HCT116 (cell line): Measurements from ENCODE around the gene SEMA3G. TPM values are rescaled to one million over a fixed set of nuclear protein-coding genes. Genes with fewer than 3 reads are reported as not detected.

ENCODE experiments used
- ATAC-seq: fragments of 200-7000 bp; cut with Tn5 transposase; 2 replicates; pipeline ENCODE4 v1.9.1; 2020; ENCODE audit warnings: mild to moderate bottlenecking, moderate library complexity
- BruUV-seq: library from RNA; stranded (reverse); fragments of 400-500 nt; replicated peaks from 2 replicates; lab custom pipeline; 2021; lab: Mats Ljungman, UMichigan
- CTCF ChIA-PET: fragments of 300-600 bp; sonication (Branson Sonifier 250); formaldehyde crosslinking; loops from one replicate; lab custom pipeline; 2021; ENCODE audit warnings: antibody characterized with exemption; lab: Charles Lee
- POLR2A ChIA-PET: fragments of 300-600, 350-600 bp; sonication (Branson Sonifier 250); formaldehyde crosslinking; loops from one replicate; lab custom pipeline; 2021; ENCODE audit warnings: antibody characterized with exemption; lab: Charles Lee
- RAD21 ChIA-PET, 2 experiments: fragments of 300-600 bp; sonication (Branson Sonifier 250); formaldehyde crosslinking; loops; one replicate each; lab custom pipeline; 2023; ENCODE audit warnings: low total read pairs in 2 of 2; ENCODE audit not compliant: uncharacterized antibody in 2 of 2, unreplicated experiment in 2 of 2, low non-redundant PET in 1 of 2; lab: Charles Lee
- DNase-seq: peaks from one replicate; pipeline ENCODE4 v3.0.0-alpha.2; 2010; ENCODE audit warnings: low read depth, low spot score
- H2AFZ ChIP-seq: fragments of 200-600 bp; shearing (Covaris generic), sonication (generic); 2 replicates; pipeline ENCODE4 v1.6.1; 2017; ENCODE audit warnings: low read depth, mixed run types, mixed read lengths, antibody characterized with exemption, low read length; ENCODE audit not compliant: poor library complexity, severe bottlenecking
- H3K27ac ChIP-seq: 2 replicates; pipeline ENCODE4 v1.5.1; 2012; ENCODE audit warnings: low read depth, low read length
- H3K27me3 ChIP-seq: fragments of 200-600 bp; sonication (generic); 2 replicates; pipeline ENCODE4 v1.6.1; 2016; ENCODE audit warnings: mixed run types, low read length, mixed read lengths; ENCODE audit not compliant: insufficient read depth
- H3K36me3 ChIP-seq, 2 experiments: fragments of 200-500 bp in 1 of 2; fragments of 200-600 bp in 1 of 2; sonication (Bioruptor generic) in 1 of 2; sonication (generic) in 1 of 2; 2 replicates each; pipeline versions ENCODE4 v1.5.1 to v1.6.1; 2014 to 2016; ENCODE audit warnings: low read length in 2 of 2, inconsistent platforms in 1 of 2, mixed read lengths in 1 of 2, mixed run types in 1 of 2; ENCODE audit not compliant: insufficient read depth in 2 of 2, control insufficient read depth in 1 of 2
- H3K4me1 ChIP-seq, 2 experiments: fragments of 200-600 bp in 1 of 2; sonication (generic) in 1 of 2; 2 replicates each; pipeline versions ENCODE4 v1.5.1 to v1.6.1; 2012 to 2017; ENCODE audit warnings: low read length in 2 of 2, inconsistent platforms in 1 of 2, mild to moderate bottlenecking in 1 of 2, mixed read lengths in 1 of 2, mixed run types in 1 of 2, moderate library complexity in 1 of 2; ENCODE audit not compliant: insufficient read depth in 2 of 2, control insufficient read depth in 1 of 2
- H3K4me2 ChIP-seq: fragments of 200-600 bp; sonication (generic); 2 replicates; pipeline ENCODE4 v1.6.1; 2017; ENCODE audit warnings: mixed run types, low read length, mixed read lengths
- H3K4me3 ChIP-seq, 2 experiments: fragments of 200-600 bp in 1 of 2; sonication (generic) in 1 of 2; replicated peaks in 1 of 2; 2 replicates each; pipeline ENCODE4 v1.5.1; 2011 to 2016; ENCODE audit warnings: low read length in 2 of 2, control low read depth in 1 of 2, low read depth in 1 of 2, mild to moderate bottlenecking in 1 of 2, mixed read lengths in 1 of 2, mixed run types in 1 of 2
- H3K79me2 ChIP-seq: fragments of 200-600 bp; sonication (generic); 2 replicates; pipeline ENCODE4 v1.6.1; 2017; ENCODE audit warnings: mild to moderate bottlenecking, mixed run types, low read length, moderate library complexity, mixed read lengths; ENCODE audit not compliant: insufficient read depth
- H3K9ac ChIP-seq: fragments of 200-600 bp; sonication (generic); 2 replicates; pipeline ENCODE4 v1.6.1; 2016; ENCODE audit warnings: low read length, mixed read lengths
- H3K9me2 ChIP-seq: fragments of 200-600 bp; sonication (generic), shearing (Covaris generic); 2 replicates; pipeline ENCODE4 v1.6.1; 2017; ENCODE audit warnings: mixed run types, mild to moderate bottlenecking, moderate library complexity; ENCODE audit not compliant: insufficient read depth
- H3K9me3 ChIP-seq, 2 experiments: fragments of 200-500 bp in 1 of 2; fragments of 200-600 bp in 1 of 2; sonication (Bioruptor generic) in 1 of 2; sonication (generic) in 1 of 2; 2 replicates each; pipeline ENCODE4 v1.6.1; 2014 to 2017; ENCODE audit warnings: low read length in 2 of 2, mixed read lengths in 2 of 2, inconsistent platforms in 1 of 2, low read depth in 1 of 2, mild to moderate bottlenecking in 1 of 2, mixed run types in 1 of 2, moderate library complexity in 1 of 2; ENCODE audit not compliant: control insufficient read depth in 1 of 2, insufficient read depth in 1 of 2
- H4K20me1 ChIP-seq: fragments of 200-600 bp; sonication (generic), shearing (Covaris generic); 2 replicates; pipeline ENCODE4 v1.6.1; 2017; ENCODE audit warnings: mixed run types, mild to moderate bottlenecking, moderate library complexity; ENCODE audit not compliant: insufficient read depth
- CBX3 ChIP-seq: IDR thresholded peaks from 2 replicates; pipeline ENCODE4 v1.6.1; 2012; ENCODE audit warnings: low read depth
- ELF1 ChIP-seq: IDR thresholded peaks from 2 replicates; pipeline ENCODE4 v1.6.1; 2012; ENCODE audit warnings: low read depth, borderline replicate concordance
- EZH2 ChIP-seq: fragments of 200-600 bp; sonication (generic); IDR thresholded peaks from 2 replicates; pipeline ENCODE4 v1.6.1; 2017; ENCODE audit warnings: antibody characterized with exemption, mixed run types
- EZH2phosphoT487 ChIP-seq: fragments of 200-600 bp; IDR thresholded peaks from 2 replicates; pipeline ENCODE4 v1.6.1; 2018; ENCODE audit warnings: antibody characterized with exemption, borderline replicate concordance
- FOSL1 ChIP-seq: IDR thresholded peaks from 2 replicates; pipeline ENCODE4 v1.6.1; 2012; ENCODE audit warnings: low read depth
- POLR2A ChIP-seq: IDR thresholded peaks from 2 replicates; pipeline ENCODE4 v1.7.0; 2011; ENCODE audit warnings: borderline replicate concordance; ENCODE audit not compliant: insufficient read depth, insufficient read length; ENCODE audit errors: extremely low read depth
- POLR2AphosphoS5 ChIP-seq: IDR thresholded peaks from 2 replicates; pipeline ENCODE4 v1.6.1; 2011; ENCODE audit warnings: mild to moderate bottlenecking, low read depth, low read length, moderate library complexity
- RAD21 ChIP-seq: IDR thresholded peaks from 2 replicates; pipeline ENCODE4 v1.6.1; 2012; ENCODE audit warnings: low read depth, mild to moderate bottlenecking
- SIN3A ChIP-seq: IDR thresholded peaks from 2 replicates; pipeline ENCODE4 v1.6.1; 2012; ENCODE audit warnings: low read depth
- TCF7L2 ChIP-seq: IDR thresholded peaks from 2 replicates; pipeline ENCODE4 v1.7.0; 2011; ENCODE audit warnings: borderline replicate concordance, inconsistent platforms; ENCODE audit not compliant: insufficient read depth, insufficient read length; ENCODE audit errors: extremely low read depth
- YY1 ChIP-seq: IDR thresholded peaks from 2 replicates; pipeline ENCODE4 v1.6.1; 2011; ENCODE audit warnings: low read length, low read depth, moderate library complexity, mild to moderate bottlenecking; ENCODE audit not compliant: insufficient replicate concordance; ENCODE audit errors: extremely low read depth
- ZFX ChIP-seq: fragments of 450-650 bp; IDR thresholded peaks from 2 replicates; pipeline ENCODE4 v1.6.1; 2017
- intact Hi-C: fragments of 100-400 bp; cut with micrococcal nuclease; formaldehyde crosslinking; loops from 2 replicates; pipeline ENCODE4 v1.10.0; 2022
- total RNA-seq: library from RNA; stranded (reverse); gene quantifications from one replicate; pipeline ENCODE4 v1.2.1, GENCODE V29; 2021; ENCODE audit not compliant: unreplicated experiment
- TF ChIP-seq, protein P1 (sequence below): IDR thresholded peaks from 2 replicates; pipeline ENCODE4 v1.6.1; 2011; ENCODE audit warnings: mild to moderate bottlenecking, low read length, moderate library complexity; ENCODE audit not compliant: insufficient replicate concordance; ENCODE audit errors: extremely low read depth
- TF ChIP-seq, protein P2 (sequence below): IDR thresholded peaks from 2 replicates; pipeline ENCODE4 v1.6.1; 2012
- TF ChIP-seq, protein P3 (sequence below): IDR thresholded peaks from 2 replicates; pipeline ENCODE4 v1.6.1; 2012
- TF ChIP-seq, protein P4 (sequence below), 3 experiments: fragments of 200-600 bp in 1 of 3; sonication (generic) in 1 of 3; IDR thresholded peaks in 2 of 3; conservative IDR thresholded peaks in 1 of 3; 2 replicates each; pipeline ENCODE4 v1.5.1; 2012 to 2017; ENCODE audit warnings: low read depth in 2 of 3, low read length in 2 of 3, antibody characterized with exemption in 1 of 3, borderline replicate concordance in 1 of 3, control low read depth in 1 of 3, mild to moderate bottlenecking in 1 of 3, mixed read lengths in 1 of 3, mixed run types in 1 of 3, moderate library complexity in 1 of 3; ENCODE audit not compliant: insufficient read depth in 1 of 3

Gene SEMA3G
- total RNA-seq, 1 experiment from 2014 or later, result 4.2 TPM

DNA sequence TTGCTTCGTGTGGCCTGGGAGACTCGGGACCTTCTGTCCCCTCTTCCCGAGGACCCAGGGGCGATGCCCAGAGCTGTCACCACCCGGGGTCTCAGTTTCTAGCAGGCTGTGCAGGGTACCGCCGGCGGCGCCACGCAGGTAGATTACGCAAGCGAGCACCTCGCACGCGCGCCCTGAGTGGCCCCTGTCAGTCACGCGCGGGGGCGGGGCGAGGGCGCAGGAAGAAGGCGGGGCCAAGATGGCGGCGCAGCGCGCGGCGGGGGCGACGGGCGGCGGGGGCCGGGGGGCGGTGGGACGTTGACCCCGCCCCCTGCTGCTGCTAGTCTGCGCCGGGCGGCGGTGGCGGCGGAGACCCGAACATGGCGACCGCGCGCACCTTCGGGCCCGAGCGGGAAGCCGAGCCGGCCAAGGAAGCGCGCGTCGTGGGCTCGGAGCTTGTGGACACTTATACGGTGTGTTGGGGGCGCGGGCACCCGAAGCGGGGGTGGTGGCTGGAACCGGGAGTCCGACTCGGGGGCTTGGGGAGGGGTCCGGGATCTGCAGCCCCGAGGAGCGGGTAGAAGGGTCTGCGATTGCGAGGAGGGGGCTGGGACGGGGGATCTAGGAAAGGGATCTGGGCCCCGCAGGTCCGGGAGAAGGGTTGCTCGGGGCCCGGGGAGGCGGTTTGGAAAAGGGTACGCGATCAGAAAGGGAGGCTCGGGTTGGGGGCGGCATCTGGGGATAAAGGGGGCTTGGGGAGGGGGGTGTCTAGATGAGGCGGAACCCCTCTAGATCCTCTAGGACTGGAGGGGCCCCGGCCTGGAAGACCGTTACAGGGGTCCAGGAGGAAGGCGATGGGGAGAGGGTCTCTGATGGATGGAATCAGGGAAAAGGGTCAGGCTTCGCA, 10.6 kb upstream of the SEMA3G start, which contains the start of gene NISCH:
Gene NISCH, plus strand, starts transcription at position 322 of the 886 bp plus-strand sequence. Its CDS starts 38 bp downstream, at position 360.
- no peaks in the 10 kb centered on the region for H3K9me3 ChIP-seq
- peak within 1 kb of the TSS; percentile 95 for H3K9ac ChIP-seq
- no peaks in the 10 kb centered on the region for H4K20me1 ChIP-seq
- ChIA-PET POLR2A (no interaction called here), RAD21 (no interaction called here), CTCF (no interaction called here)
- H3K9me2 ChIP-seq, result no peaks in the 10 kb centered on the region
- H3K4me3 ChIP-seq, result peak within 1 kb of the TSS; percentile 80 to 94
- intact Hi-C loops, result no loop called here
- H3K27me3 ChIP-seq, result no peaks in the 10 kb centered on the region
- ATAC-seq (peak; percentile 84), DNase-seq (peak; percentile 40)
- H3K36me3 ChIP-seq, result peaks cover 11 to 28% of the 10 kb centered on the region in 2 experiments
- no TSS peak for BruUV-seq
- no peak for TF ChIP-seq SIN3A
- TF ChIP-seq YY1, result peak; percentile 92
- TF ChIP-seq, protein P1, sequence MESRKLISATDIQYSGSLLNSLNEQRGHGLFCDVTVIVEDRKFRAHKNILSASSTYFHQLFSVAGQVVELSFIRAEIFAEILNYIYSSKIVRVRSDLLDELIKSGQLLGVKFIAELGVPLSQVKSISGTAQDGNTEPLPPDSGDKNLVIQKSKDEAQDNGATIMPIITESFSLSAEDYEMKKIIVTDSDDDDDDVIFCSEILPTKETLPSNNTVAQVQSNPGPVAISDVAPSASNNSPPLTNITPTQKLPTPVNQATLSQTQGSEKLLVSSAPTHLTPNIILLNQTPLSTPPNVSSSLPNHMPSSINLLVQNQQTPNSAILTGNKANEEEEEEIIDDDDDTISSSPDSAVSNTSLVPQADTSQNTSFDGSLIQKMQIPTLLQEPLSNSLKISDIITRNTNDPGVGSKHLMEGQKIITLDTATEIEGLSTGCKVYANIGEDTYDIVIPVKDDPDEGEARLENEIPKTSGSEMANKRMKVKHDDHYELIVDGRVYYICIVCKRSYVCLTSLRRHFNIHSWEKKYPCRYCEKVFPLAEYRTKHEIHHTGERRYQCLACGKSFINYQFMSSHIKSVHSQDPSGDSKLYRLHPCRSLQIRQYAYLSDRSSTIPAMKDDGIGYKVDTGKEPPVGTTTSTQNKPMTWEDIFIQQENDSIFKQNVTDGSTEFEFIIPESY, result no peak
- peak; percentile 91 for TF ChIP-seq POLR2AphosphoS5
- no peak for TF ChIP-seq CBX3
- TF ChIP-seq, protein P2, sequence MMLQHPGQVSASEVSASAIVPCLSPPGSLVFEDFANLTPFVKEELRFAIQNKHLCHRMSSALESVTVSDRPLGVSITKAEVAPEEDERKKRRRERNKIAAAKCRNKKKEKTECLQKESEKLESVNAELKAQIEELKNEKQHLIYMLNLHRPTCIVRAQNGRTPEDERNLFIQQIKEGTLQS, result no peak
- TF ChIP-seq POLR2A, result peak; percentile 66
- TF ChIP-seq ZFX, result no peak; the same call in 1 of the 2 replicates
- no peak for TF ChIP-seq EZH2phosphoT487
- TF ChIP-seq FOSL1, result no peak
- TF ChIP-seq, protein P3, sequence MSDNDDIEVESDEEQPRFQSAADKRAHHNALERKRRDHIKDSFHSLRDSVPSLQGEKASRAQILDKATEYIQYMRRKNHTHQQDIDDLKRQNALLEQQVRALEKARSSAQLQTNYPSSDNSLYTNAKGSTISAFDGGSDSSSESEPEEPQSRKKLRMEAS, result no peak
- no peak for TF ChIP-seq ELF1
- TF ChIP-seq, protein P4, sequence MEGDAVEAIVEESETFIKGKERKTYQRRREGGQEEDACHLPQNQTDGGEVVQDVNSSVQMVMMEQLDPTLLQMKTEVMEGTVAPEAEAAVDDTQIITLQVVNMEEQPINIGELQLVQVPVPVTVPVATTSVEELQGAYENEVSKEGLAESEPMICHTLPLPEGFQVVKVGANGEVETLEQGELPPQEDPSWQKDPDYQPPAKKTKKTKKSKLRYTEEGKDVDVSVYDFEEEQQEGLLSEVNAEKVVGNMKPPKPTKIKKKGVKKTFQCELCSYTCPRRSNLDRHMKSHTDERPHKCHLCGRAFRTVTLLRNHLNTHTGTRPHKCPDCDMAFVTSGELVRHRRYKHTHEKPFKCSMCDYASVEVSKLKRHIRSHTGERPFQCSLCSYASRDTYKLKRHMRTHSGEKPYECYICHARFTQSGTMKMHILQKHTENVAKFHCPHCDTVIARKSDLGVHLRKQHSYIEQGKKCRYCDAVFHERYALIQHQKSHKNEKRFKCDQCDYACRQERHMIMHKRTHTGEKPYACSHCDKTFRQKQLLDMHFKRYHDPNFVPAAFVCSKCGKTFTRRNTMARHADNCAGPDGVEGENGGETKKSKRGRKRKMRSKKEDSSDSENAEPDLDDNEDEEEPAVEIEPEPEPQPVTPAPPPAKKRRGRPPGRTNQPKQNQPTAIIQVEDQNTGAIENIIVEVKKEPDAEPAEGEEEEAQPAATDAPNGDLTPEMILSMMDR (IDR thresholded peaks at IDR 0.05 in 2 of 3, conservative IDR thresholded peaks at IDR 0.05 in 1 of 3; ENCODE audit: borderline replicate concordance in 1 of 3, insufficient read depth in 1 of 3, low read depth in 2 of 3, low read length in 2 of 3), result no peak
- no peak for TF ChIP-seq EZH2
- no peak for TF ChIP-seq TCF7L2
- TF ChIP-seq RAD21, result no peak
- H3K4me1 ChIP-seq, result peaks cover 36 to 61% of the 10 kb centered on the region in 2 experiments
- peak within 1 kb of the TSS; percentile 89 for H3K4me2 ChIP-seq
- peaks cover 32% of the 10 kb centered on the region for H3K79me2 ChIP-seq
- H3K27ac ChIP-seq, result peak within 1 kb of the TSS; percentile 77
- peak within 1 kb of the TSS; percentile 61 for H2AFZ ChIP-seq
